ENCODE measurements around the gene KLHL13.

KLHL13 gene

GRCh38 chrX:117871796-117872195 is 244.8 kb downstream of the KLHL13 start:
- no peak for DNase-seq (ENCODE audit: low read depth in 2 of 3, low spot score in 2 of 3)

GRCh38 chrX:117860517-117860916 is 256.1 kb downstream of the KLHL13 start:
- DNase-seq (ENCODE audit: low read depth in 2 of 3, low spot score in 2 of 3) = no peak

- DNase-seq (ENCODE audit: low read depth in 2 of 3, low spot score in 2 of 3) = no peak
Measured at GRCh38 chrX:117854806-117855205, 261.8 kb downstream of the KLHL13 start.

GRCh38 chrX:117851025-117851424 is 265.6 kb downstream of the KLHL13 start:
- DNase-seq (ENCODE audit: low read depth in 2 of 3, low spot score in 2 of 3) = no peak

All from activated CD8-positive, alpha-beta memory T cell treated with anti-CD3 and anti-CD28 coated beads for 48 hours (primary cell).